ENCODE results near the gene EDRF1.

Gene EDRF1

DNA sequence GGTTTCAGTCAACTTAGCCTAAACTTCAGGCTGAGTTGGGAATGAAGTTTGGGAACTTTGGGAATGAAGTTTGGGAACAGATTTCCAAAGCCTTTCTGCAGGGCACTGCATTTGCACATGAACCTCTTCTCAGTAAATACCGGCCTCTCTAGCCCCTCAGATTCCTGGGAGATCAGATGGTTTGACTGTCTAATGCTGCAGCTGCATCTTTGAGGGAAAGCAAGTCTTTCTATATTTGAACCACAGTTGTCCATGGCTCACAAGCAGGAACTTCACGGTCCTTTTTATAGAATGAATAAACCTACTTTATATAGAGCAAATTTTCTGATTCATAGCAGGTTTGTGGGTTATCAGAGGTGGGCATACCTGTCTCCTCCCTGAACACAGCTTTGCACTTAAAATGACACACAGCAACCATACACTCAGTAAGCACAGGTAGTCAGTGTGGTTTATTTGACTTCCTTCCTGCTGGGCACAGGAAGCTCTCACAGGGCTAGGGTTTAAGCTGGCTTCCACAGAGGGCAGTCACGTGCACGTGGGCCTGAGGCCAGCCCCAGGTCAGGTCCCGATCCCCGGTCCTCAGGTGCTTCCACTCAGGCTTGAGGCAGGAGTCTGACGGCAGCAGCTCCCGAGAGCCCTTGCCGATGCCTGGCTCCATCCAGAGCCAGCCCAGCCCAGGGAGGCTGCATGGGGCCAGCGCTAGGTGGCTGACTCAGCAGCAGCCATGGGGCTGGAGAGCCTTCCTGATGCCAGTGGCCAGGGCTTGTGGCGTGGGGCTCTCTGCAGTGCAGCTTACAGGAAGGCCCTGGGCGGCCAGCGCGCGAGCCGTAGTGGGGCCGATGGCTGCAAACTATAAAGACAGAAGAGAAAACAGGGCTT, 68.9 kb downstream of the EDRF1 start:
- DNase-seq, result no peak

- no peak for DNase-seq
Observed at GRCh38 chr10:125792342-125793300, 73.1 kb downstream of the EDRF1 start.

DNA sequence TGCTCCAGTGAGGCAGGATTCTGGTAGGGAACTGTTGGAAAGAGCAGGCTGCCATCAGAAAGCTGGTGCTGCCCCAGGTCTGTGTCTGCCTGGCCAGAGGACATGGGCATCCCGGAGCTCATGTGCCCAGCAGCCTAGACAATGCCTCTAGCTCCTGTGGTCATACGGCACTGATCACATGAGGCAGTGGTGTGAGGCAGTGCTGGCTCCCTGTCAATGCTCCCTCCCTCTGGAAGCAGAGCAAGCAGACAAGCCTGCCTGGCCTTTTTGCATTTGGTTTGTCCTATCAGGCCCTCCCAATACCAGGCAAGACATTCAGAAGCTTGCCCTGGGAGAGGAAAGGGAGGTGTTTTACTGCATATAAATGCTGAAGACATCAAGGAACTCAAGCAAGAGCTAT, 75.6 kb downstream of the EDRF1 start:
- no peak for DNase-seq

DNA sequence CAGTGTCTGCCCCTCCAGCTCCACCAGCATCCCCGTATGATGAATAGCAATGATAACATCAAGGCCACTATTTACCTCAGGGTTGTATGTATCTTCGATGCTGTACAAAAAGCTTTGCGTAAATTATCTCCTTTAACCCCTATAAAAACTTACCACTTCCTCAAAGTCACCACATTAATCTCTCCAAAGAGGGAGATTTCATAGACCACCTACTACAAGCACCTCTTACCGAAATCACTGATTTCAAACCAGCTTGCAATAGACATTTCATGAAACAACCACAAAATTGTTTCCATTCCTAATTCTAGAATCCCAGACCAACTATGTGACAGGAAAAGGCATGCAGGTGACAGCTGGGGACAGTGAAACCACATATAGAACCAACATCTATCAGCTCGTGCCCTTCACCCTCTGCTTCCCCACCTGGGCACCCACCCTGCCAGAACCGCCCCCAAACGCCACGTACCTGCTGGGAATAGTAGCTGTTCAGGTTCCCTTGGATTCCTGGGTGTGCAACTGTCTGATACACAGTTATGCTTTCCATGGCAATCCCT, 76.2 kb downstream of the EDRF1 start:
- DNase-seq, result no peak

GRCh38 chr10:125797424-125797823, 77.9 kb downstream of the EDRF1 start:
- DNase-seq, result no peak

GRCh38 chr10:125797994-125798662, 78.6 kb downstream of the EDRF1 start:
- DNase-seq, result no peak

DNA sequence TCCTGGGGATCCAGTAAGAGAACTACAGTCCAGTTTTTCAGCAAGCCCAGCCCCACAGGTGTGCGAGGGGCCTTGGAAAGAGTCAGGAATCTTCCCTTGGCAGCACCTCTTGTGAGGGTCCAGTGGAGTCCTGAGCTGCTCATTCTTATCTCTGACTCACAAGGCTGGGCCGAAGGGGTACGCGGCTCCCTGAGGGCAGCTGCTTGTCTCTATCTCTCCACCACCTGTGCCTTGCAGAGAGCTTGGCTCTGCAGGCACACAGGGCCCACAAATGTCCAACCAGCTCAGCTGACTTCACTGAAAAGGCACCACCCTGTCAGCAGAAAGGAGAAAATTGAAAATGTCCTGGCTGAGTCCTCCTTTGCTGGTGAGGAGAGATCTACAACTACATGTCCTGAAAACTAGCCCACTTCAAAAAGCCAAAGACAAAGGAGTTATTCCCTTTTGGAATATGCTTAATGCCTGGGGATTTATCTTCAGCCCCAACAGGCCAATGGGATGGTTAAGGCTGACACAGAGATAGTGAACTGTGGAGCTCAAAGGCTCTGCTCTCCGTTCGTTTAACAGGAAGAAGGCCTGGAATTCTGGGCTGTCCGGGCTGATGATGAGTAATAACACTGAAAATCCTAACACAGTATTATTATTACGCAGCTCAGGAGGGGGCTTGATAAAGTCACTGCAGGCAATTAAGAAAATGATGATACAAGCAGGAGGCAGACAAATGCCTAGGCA, 80.1 kb downstream of the EDRF1 start:
- no peak for DNase-seq

- DNase-seq, result no peak
Observed at GRCh38 chr10:125801574-125801973, 82.1 kb downstream of the EDRF1 start.

DNA sequence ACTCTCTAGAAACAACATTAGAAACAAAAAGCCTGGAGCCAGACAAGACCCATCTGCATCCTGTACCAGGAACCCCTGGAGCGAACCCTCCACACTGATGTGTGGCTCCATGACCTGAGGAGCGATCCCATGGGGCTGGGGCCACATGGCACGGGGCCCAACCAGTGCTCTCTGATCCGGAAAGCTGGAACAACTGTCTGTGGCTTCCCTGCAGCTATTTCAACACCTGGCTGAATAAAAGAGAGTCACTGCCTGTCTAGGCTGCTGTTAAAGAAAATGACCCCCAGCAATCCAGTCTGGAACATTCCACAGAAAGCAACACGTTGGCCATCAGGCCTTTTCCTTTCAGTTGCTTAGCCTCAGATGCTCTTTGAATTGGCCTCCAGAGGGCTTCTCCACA, 82.6 kb downstream of the EDRF1 start:
- no peak for DNase-seq

DNA sequence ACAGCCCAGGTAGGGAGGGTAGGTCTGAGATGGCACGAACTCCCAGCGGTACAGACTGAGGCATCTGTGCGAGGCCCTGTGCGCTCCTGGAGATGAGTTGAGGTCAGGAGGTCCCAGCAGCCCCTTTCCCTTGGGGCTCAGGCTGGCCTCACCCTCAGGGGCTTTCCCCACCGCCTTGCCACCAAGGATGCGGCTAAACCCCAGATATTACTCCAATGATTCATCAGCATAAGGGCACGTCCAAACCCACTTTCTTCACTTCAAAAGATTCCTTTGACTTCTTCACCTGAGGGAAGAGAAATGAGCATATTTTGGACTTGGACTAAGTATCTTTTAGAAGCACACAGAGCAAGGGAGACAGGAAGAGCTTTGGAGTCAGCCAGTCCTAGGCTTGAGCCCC, 83.2 kb downstream of the EDRF1 start:
- no peak for DNase-seq

DNA sequence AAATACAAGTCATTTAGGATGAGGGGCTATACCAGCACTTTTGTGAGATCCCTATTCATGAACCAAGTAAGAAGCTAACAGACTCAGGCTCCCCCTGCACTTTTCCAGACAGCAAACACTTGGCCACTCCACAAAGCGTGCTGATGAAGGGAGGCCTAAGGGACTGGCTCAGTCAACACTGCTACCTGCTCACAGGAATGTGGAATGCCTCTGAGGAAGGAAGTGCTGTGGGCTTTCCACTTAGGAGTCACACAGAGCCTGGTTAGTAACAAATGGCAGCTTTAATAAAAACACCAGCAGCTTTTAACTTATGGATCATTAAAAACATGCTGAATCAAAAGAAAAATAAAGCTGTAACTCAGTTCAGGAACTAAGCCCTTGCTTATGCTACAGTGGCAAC, 88.5 kb downstream of the EDRF1 start:
- no peak for DNase-seq

GRCh38 chr10:125811251-125811650, 91.7 kb downstream of the EDRF1 start:
- DNase-seq, result no peak

DNA sequence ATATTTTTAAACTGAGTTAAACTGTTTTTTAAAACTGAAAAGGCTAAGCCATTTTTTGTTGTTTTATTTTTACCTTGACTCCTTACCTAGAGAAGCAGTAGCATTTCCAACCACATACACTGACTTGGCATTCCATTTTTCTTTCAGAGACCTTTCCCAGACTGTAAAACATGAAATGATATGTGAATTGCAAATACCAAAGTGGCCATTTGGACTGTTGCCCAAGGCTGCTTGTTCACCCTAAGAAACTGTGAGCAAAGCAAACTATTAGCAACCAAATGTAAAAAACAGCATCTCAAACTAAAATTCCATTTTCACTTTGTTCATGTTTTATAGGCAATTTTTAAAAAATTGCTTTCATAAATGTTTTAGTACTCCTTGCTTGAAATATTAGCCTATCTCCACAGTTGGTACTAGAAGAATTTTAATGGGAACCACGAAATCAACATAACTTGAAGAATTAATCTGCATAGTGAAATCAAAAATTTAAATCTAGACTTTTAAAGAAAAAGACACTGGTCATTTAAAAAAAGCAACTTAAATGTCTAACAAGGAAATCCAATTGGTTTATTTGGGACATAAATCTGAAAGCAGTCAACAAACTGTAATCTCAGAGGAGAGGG, 92.7 kb downstream of the EDRF1 start:
- no peak for DNase-seq
